Mammary epithelial cell (primary cell): ENCODE results near the gene SMARCA2.

ENCODE experiments used
- EZH2 ChIP-seq: IDR thresholded peaks from 2 replicates; pipeline ENCODE4 v1.6.1; 2012; ENCODE audit warnings: low read length, inconsistent platforms, borderline replicate concordance
- TF ChIP-seq, protein P1 (sequence below), 2 donors: IDR thresholded peaks in 1 of 2; conservative IDR thresholded peaks in 1 of 2; 2 replicates each; pipeline ENCODE4 v1.5.1; 2011 to 2012; ENCODE audit warnings: inconsistent platforms in 2 of 2, low read length in 2 of 2, mild to moderate bottlenecking in 2 of 2, control low read depth in 1 of 2, low read depth in 1 of 2; ENCODE audit not compliant: insufficient read depth in 1 of 2; ENCODE audit errors: extremely low read depth in 1 of 2

DNA sequence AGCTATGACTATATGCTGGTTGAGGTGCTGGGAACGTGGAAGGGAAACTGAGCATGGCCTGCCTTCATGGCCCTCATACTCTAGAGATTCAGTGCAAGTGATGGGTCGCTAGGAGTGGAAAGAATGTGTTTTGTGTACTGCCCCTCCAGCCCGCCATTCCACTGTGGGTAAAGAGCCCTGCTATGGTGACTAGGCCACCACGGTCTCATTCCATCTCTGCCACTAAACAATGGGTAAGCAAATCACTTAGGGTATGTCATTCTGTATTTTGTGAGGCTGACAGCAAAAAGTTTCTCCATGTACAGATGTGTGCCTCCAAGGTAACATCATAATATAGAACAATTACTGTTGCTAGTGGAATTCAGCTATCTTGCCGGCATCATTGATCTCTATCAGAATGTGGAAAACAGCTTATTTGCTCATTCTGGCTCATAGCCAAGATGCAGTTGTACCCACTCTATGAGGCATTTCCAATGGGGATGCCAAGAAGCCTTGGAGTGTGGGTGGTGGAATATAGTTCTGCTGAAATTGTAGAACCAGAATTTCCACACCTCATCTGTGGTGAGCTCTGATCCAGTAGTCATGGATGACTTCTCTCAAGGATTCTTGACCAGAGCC is 12.5 kb downstream of the SMARCA2 start:
- TF ChIP-seq, protein P1, sequence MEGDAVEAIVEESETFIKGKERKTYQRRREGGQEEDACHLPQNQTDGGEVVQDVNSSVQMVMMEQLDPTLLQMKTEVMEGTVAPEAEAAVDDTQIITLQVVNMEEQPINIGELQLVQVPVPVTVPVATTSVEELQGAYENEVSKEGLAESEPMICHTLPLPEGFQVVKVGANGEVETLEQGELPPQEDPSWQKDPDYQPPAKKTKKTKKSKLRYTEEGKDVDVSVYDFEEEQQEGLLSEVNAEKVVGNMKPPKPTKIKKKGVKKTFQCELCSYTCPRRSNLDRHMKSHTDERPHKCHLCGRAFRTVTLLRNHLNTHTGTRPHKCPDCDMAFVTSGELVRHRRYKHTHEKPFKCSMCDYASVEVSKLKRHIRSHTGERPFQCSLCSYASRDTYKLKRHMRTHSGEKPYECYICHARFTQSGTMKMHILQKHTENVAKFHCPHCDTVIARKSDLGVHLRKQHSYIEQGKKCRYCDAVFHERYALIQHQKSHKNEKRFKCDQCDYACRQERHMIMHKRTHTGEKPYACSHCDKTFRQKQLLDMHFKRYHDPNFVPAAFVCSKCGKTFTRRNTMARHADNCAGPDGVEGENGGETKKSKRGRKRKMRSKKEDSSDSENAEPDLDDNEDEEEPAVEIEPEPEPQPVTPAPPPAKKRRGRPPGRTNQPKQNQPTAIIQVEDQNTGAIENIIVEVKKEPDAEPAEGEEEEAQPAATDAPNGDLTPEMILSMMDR (conservative IDR thresholded peaks at IDR 0.05 in 1 of 2, IDR thresholded peaks at IDR 0.05 in 1 of 2; ENCODE audit: extremely low read depth in 1 of 2, insufficient read depth in 1 of 2, low read depth in 1 of 2, low read length in 2 of 2) = no peak
- TF ChIP-seq EZH2 = no peak
